Measurements from ENCODE around the gene NUDT16L1.

DNA sequence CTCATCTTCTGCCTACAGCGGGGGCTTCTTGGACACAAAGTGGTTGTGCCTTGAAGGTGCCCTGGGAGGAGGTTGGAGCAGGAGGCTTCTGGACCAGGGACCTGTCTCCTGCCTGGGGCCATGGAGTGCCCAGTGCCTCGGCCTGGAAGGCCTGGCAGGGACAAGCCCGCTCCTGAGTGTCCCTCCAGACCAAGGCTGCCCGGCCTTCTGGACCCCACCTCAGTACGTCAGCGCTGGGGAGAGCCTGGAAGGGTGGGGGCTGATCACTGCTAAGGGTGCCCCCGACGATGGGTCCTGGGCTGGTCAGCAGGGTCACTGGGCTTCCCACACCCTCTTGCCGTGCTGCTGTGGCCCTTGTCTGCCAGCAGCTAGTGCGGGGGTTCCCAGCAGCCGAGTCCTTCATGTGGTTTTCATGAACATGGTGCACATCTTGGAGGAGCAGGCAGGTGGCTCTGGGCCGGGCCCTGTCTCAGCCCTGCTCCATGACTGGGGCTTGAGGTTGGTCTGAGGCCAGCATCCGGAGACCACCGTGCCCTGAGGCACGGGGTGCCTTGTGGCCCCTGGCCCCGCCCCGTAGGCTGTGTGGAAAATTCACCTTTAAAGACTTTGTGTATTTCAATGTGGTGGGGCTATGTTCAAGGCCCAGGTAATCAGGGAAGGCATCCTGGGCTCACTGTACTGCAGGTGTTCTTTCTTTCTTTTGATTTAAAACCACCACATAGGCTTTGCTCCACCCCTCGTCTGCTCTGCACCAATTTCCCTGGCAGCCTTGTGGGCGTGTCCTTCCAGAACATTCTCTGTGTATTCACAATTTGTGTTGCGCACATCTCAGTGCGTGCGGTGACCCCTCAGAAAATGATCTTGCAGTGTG lies 46.4 kb upstream of the NUDT16L1 start:
- TF ChIP-seq ZFP30 (CRISPR knock-in tag; IDR thresholded peaks at IDR 0.05) = no peak
- TF ChIP-seq, protein P1, sequence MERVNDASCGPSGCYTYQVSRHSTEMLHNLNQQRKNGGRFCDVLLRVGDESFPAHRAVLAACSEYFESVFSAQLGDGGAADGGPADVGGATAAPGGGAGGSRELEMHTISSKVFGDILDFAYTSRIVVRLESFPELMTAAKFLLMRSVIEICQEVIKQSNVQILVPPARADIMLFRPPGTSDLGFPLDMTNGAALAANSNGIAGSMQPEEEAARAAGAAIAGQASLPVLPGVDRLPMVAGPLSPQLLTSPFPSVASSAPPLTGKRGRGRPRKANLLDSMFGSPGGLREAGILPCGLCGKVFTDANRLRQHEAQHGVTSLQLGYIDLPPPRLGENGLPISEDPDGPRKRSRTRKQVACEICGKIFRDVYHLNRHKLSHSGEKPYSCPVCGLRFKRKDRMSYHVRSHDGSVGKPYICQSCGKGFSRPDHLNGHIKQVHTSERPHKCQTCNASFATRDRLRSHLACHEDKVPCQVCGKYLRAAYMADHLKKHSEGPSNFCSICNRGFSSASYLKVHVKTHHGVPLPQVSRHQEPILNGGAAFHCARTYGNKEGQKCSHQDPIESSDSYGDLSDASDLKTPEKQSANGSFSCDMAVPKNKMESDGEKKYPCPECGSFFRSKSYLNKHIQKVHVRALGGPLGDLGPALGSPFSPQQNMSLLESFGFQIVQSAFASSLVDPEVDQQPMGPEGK (CRISPR knock-in tag; IDR thresholded peaks at IDR 0.05; ENCODE audit: borderline replicate concordance) = no peak
- TF ChIP-seq TSHZ2 (CRISPR knock-in tag; IDR thresholded peaks at IDR 0.05) = no peak
- TF ChIP-seq ARNTL (CRISPR knock-in tag; IDR thresholded peaks at IDR 0.05; ENCODE audit: borderline replicate concordance, low read depth) = no peak
- no peak for TF ChIP-seq PPARA (CRISPR knock-in tag; IDR thresholded peaks at IDR 0.05; ENCODE audit: borderline replicate concordance)
- no peak for TF ChIP-seq CSDC2 (CRISPR knock-in tag; IDR thresholded peaks at IDR 0.05)
- no peak for TF ChIP-seq GLIS3 (CRISPR knock-in tag; IDR thresholded peaks at IDR 0.05)
- no peak for TF ChIP-seq ZFP3 (CRISPR knock-in tag; IDR thresholded peaks at IDR 0.05)
- TF ChIP-seq ZNF8 (CRISPR knock-in tag; IDR thresholded peaks at IDR 0.05) = no peak
- TF ChIP-seq TOX (CRISPR knock-in tag; IDR thresholded peaks at IDR 0.05; ENCODE audit: borderline replicate concordance) = no peak

Data from SK-N-SH treated with all-trans-retinoic acid at 6 μM for 48 hours (cell line).